MG63 (cell line): ENCODE results near the gene B9D1. TPM values are rescaled to one million over a fixed set of nuclear protein-coding genes. Genes with fewer than 3 reads are reported as not detected.

Experiments
- DNase-seq: peaks from one replicate; pipeline ENCODE4 v3.0.0-alpha.2; 2020
- H3K27me3 ChIP-seq: fragments of 250-450 bp; sonication (Bioruptor Pico); 2 replicates; pipeline ENCODE4 v1.5.1; 2020; ENCODE audit warnings: mild to moderate bottlenecking, moderate library complexity
- H3K36me3 ChIP-seq: fragments of 250-450 bp; sonication (Bioruptor Pico); 2 replicates; pipeline ENCODE4 v1.5.1; 2020; ENCODE audit warnings: mild to moderate bottlenecking, moderate library complexity
- H3K4me3 ChIP-seq: fragments of 250-450 bp; sonication (Bioruptor Pico); 2 replicates; pipeline ENCODE4 v1.5.1; 2020; ENCODE audit warnings: mild to moderate bottlenecking, moderate library complexity
- H3K9me3 ChIP-seq: fragments of 250-450 bp; sonication (Bioruptor Pico); 2 replicates; pipeline ENCODE4 v1.5.1; 2020; ENCODE audit warnings: mild to moderate bottlenecking, moderate library complexity
- total RNA-seq: library from RNA; depleted of rRNA; stranded (reverse); fragments of >200 nt; shearing (Covaris generic); gene quantifications from 2 replicates; pipeline ENCODE4 v1.2.3, GENCODE V29; 2014; ENCODE audit warnings: low replicate concordance; rRNA removed

Gene B9D1
- total RNA-seq, 1 experiment from 2014 or later, result 14.8 TPM

DNA sequence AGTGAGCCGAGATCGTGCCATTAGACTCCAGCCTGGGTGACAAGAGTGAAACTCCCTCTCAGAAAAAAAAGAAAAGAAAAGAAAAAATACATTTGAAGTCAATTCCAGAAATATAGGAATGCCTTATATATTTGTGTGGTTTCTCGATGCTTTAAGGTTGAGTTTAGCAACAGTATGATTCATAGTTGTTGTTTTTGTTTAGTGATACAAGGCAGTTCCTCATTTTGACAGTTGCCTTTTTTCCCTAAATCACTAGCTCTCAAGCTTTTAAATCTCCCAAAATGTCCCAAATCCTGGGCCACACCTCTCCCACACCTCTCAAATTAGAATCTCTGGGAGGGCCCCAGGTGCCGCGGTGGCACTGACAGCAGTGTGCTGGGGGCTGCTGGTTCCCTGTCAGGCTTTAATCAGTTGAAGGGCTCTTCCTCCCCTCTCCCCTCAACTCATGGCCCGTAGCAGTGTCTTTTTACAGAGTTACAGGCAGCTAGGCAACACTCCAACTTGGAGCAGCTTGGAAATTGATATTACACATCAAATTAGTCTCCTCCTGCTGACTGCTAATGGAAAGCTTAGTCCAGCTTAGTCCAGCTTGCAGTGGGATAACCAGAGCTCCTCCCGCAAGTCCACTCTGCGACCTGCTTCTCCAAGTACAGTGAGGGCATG is 66.9 kb downstream of the B9D1 start:
- no peak for DNase-seq
- Histone ChIP-seq H3K36me3 (no peaks in the 10 kb centered on the region), H3K27me3 (no peaks in the 10 kb centered on the region), H3K4me3 (no peak overlapping the region), H3K9me3 (no peaks in the 10 kb centered on the region)

DNA sequence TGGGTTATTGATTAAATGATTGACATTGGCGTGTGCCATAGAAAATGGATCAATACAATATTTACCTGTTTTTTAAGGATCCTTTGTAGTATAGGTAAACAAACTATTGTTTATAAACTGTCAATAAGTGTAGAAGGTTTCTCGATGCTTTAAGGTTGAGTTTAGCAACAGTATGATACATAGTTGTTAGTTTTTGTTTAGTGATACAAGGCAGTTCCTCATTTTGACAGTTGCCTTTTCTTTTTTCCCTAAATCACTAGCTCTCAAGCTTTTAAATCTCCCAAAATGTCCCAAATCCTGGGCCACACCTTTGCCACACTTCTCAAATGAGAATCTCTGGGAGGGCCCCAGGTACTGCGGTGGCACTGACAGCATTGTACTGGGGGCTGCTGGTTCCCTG is 68.1 kb downstream of the B9D1 start:
- DNase-seq, result no peak
- Histone ChIP-seq H3K27me3 (no peaks in the 10 kb centered on the region), H3K9me3 (no peaks in the 10 kb centered on the region), H3K4me3 (no peak overlapping the region), H3K36me3 (no peaks in the 10 kb centered on the region)

Other genes starting within 250 kb of the B9D1 start
- gene GRAPL, start 235.1 kb downstream of the B9D1 start, total RNA-seq, result not detected in 2 replicates
- 16.4 and 31.6 TPM in 2 replicates for gene EPN2, start 125.4 kb downstream of the B9D1 start, total RNA-seq
- 2.8 and 10.1 TPM in 2 replicates for gene MAPK7, start 15.8 kb upstream of the B9D1 start, total RNA-seq
- gene MFAP4, start 24.5 kb upstream of the B9D1 start, total RNA-seq, result 3.2 and 4.3 TPM in 2 replicates
- gene RNF112, start 48.5 kb upstream of the B9D1 start, total RNA-seq, result not detected in 2 replicates
- gene SLC47A1, start 171.1 kb upstream of the B9D1 start, total RNA-seq, result 8.1 and 12.0 TPM in 2 replicates